Liver (tissue), 3 donors: ENCODE results near the gene SNX19.

Source experiments
- CTCF ChIP-seq: fragments of 150-350 bp; IDR thresholded peaks from 2 replicates; pipeline ENCODE4 v1.5.1; 2017; ENCODE audit warnings: improper control_type of control experiment, low read depth, low read length; ENCODE audit not compliant: missing input control
- EGR1 ChIP-seq, 2 donors: IDR thresholded peaks; 2 replicates each; pipeline ENCODE4 v1.6.1; 2016 to 2018; ENCODE audit warnings: antibody characterized with exemption in 2 of 2, low read depth in 2 of 2
- FOXA1 ChIP-seq: IDR thresholded peaks from 2 replicates; pipeline ENCODE4 v1.6.1; 2016; ENCODE audit warnings: antibody characterized with exemption
- GABPA ChIP-seq, 2 donors: IDR thresholded peaks in 1 of 2; conservative IDR thresholded peaks in 1 of 2; 2 replicates each; pipeline ENCODE4 v1.6.1; 2016; ENCODE audit warnings: antibody characterized with exemption in 2 of 2, mild to moderate bottlenecking in 1 of 2, moderate library complexity in 1 of 2
- JUND ChIP-seq, 2 donors: IDR thresholded peaks; 2 replicates each; pipeline ENCODE4 v1.6.1; 2016; ENCODE audit warnings: antibody characterized with exemption in 2 of 2
- RAD21 ChIP-seq, 2 donors: IDR thresholded peaks; 2 replicates each; pipeline ENCODE4 v1.6.1; 2016; ENCODE audit warnings: antibody characterized with exemption in 2 of 2, mild to moderate bottlenecking in 2 of 2
- REST ChIP-seq: IDR thresholded peaks from 2 replicates; pipeline ENCODE4 v1.6.1; 2016; ENCODE audit warnings: antibody characterized with exemption, mild to moderate bottlenecking
- RXRA ChIP-seq, 2 donors: IDR thresholded peaks; 2 replicates each; pipeline ENCODE4 v1.6.1; 2017 to 2018; ENCODE audit warnings: antibody characterized with exemption in 2 of 2, mild to moderate bottlenecking in 1 of 2
- TAF1 ChIP-seq: conservative IDR thresholded peaks from 2 replicates; pipeline ENCODE4 v1.6.1; 2016; ENCODE audit warnings: antibody characterized with exemption, mild to moderate bottlenecking
- YY1 ChIP-seq: IDR thresholded peaks from 2 replicates; pipeline ENCODE4 v1.6.1; 2016; ENCODE audit warnings: antibody characterized with exemption, mild to moderate bottlenecking
- ZBTB33 ChIP-seq: IDR thresholded peaks from 2 replicates; pipeline ENCODE4 v1.6.1; 2016; ENCODE audit warnings: antibody characterized with exemption
- TF ChIP-seq, protein P1 (sequence below): IDR thresholded peaks from 2 replicates; pipeline ENCODE4 v1.6.1; 2016; ENCODE audit warnings: antibody characterized with exemption
- donor health status: healthy.
- donor health status: healthy.

- TF ChIP-seq CTCF (no peak), FOXA1 (no peak), RAD21 (IDR thresholded peaks at IDR 0.05) (no peak), JUND (IDR thresholded peaks at IDR 0.05) (no peak), REST (no peak), EGR1 (IDR thresholded peaks at IDR 0.05; ENCODE audit: low read depth in 2 of 2) (no peak), RXRA (IDR thresholded peaks at IDR 0.05) (no peak), GABPA (IDR thresholded peaks at IDR 0.05 in 1 of 2, conservative IDR thresholded peaks at IDR 0.05 in 1 of 2) (no peak), ZBTB33 (no peak), YY1 (no peak), TAF1 (no peak)
- TF ChIP-seq, protein P1, sequence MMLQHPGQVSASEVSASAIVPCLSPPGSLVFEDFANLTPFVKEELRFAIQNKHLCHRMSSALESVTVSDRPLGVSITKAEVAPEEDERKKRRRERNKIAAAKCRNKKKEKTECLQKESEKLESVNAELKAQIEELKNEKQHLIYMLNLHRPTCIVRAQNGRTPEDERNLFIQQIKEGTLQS, result no peak
These were observed 17.2 kb downstream of the SNX19 start for GRCh38 chr11:130899106-130899505.
